T-helper 2 cell treated with Interferon-gamma antibody and Interleukin-4, amounts not matched to agents 5 μg/mL and 100 μg/mL, for 36 hours (primary cell): ENCODE results near the gene ID2.

Experiments used
- DNase-seq: peaks from one replicate; pipeline ENCODE4 v3.0.0; 2021; ENCODE audit warnings: low spot score
- H3K27ac Mint-ChIP-seq: one replicate; pipeline ENCODE4 v1.8.0; 2021; ENCODE audit warnings: mild to moderate bottlenecking, mixed read lengths
- H3K27me3 Mint-ChIP-seq: one replicate; pipeline ENCODE4 v1.8.0; 2021; ENCODE audit warnings: low read depth, mixed read lengths
- H3K36me3 Mint-ChIP-seq: one replicate; pipeline ENCODE4 v1.8.0; 2021; ENCODE audit warnings: low read depth, mixed read lengths
- H3K4me1 Mint-ChIP-seq: one replicate; pipeline ENCODE4 v1.8.0; 2021; ENCODE audit warnings: low read depth, mixed read lengths
- H3K4me3 Mint-ChIP-seq: one replicate; pipeline ENCODE4 v1.8.0; 2022; ENCODE audit warnings: mild to moderate bottlenecking, moderate library complexity, mixed read lengths
- H3K9me3 Mint-ChIP-seq: one replicate; pipeline ENCODE4 v1.8.0; 2021; ENCODE audit warnings: mixed read lengths

The ID2 gene

DNA sequence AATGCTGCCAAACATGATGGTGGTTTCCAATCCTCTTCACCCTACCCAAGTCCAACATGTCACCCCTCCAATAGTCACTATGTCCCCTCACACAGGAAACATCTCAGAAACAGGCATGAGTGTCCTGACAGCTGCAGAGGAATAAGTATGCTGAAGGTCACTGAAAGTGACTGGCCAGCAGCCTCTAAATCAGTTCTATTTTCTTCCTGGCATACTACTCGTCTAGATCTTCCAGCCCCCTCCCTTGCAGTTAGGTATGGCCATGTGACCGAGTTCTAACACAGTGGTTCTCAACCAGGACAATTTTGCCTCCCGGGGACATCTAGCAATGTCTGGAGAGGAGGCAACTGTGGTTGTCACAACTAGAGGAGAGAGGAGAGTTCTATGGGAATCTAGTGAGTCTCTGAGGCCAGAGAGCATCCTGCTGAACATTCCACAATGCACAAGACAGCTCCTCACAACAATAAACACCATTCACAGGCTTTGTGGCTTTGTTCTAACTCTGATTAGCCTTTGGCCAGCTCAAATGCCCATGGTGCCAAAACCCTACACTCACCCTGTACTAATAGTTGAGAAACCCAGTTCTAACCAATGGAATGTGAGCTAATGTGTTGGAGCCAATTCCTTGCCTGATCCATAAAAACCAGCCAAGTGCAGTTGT is 12.6 kb upstream of the ID2 start:
- H3K9me3 Mint-ChIP-seq: peaks cover 9% of the 10 kb centered on the region
- no peak overlapping the region for H3K4me3 Mint-ChIP-seq
- H3K36me3 Mint-ChIP-seq: peaks cover 8% of the 10 kb centered on the region
- peaks cover 16% of the 10 kb centered on the region for H3K27me3 Mint-ChIP-seq
- no peak overlapping the region for H3K27ac Mint-ChIP-seq
- DNase-seq: no peak
- peaks cover 9% of the 10 kb centered on the region for H3K4me1 Mint-ChIP-seq

DNA sequence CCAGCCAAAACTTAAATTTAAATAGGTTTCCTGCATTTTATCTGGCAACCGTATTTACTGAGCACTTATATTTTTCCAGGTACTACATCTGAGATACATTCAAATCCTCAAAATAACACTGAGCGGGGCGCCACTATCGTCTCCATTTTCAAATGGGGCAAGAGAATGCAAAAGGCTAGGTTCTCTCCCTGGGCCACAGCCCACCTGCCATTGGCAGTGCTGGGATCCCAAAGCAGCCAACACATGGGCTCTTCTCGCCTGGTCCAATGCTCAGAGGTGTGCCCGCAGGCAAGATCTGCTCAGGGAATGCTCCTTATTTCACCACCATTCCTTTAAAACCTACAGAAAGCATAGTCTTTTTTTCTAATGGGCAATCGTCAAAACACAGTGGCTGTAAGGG is 11.3 kb upstream of the ID2 start:
- DNase-seq: no peak
- peaks cover 14% of the 10 kb centered on the region for H3K9me3 Mint-ChIP-seq
- H3K4me1 Mint-ChIP-seq: peaks cover 3% of the 10 kb centered on the region
- H3K4me3 Mint-ChIP-seq: no peak overlapping the region
- H3K27ac Mint-ChIP-seq: no peak overlapping the region
- peaks cover 29% of the 10 kb centered on the region for H3K27me3 Mint-ChIP-seq
- peaks cover 12% of the 10 kb centered on the region for H3K36me3 Mint-ChIP-seq

DNA sequence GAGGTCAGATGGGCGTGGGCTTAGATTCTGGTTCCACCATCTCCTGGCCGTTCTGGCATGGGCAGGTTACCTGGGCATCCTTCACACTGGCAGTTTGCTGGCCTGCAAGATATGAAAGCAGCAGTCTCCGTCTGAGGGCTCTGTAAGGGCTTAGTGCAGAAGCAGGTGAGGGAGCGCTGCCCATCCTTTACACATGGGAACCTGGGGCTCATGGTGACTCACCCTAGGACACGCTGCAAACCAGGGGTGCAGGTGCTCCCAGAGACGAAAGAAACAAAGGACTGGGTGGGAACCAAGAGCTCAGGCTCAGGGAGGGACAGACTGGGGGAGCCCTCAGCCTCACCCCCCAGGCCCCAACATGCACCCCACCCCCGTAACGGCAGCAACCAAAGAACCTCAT is 10.7 kb upstream of the ID2 start:
- H3K36me3 Mint-ChIP-seq: peaks cover 15% of the 10 kb centered on the region
- no peak overlapping the region for H3K27ac Mint-ChIP-seq
- peaks cover 35% of the 10 kb centered on the region for H3K27me3 Mint-ChIP-seq
- no peak for DNase-seq
- H3K4me3 Mint-ChIP-seq: no peak overlapping the region
- H3K9me3 Mint-ChIP-seq: peaks cover 14% of the 10 kb centered on the region
- peaks cover 5% of the 10 kb centered on the region for H3K4me1 Mint-ChIP-seq

DNA sequence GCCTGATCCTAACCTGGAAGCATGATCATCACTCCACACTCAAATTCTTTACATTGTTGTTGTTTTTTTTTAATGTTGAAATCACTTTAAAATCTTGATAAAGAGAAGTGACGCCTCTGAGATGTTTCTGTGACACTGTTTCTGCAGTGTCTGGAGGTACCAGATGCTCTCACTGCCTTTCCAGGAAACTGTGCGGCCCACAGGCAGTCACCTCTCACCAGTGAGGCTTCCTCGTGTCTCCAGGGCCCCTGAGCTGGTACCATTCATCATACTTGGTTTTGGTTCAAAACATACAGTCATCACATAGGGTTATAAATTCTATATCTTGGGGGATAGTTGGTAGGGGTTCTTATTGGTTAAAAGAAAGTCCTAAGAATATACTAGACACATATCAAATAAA is 10.1 kb upstream of the ID2 start:
- peaks cover 5% of the 10 kb centered on the region for H3K4me1 Mint-ChIP-seq
- no peak overlapping the region for H3K4me3 Mint-ChIP-seq
- peaks cover 37% of the 10 kb centered on the region for H3K27me3 Mint-ChIP-seq
- H3K27ac Mint-ChIP-seq: no peak overlapping the region
- DNase-seq: no peak
- peaks cover 15% of the 10 kb centered on the region for H3K36me3 Mint-ChIP-seq
- peaks cover 14% of the 10 kb centered on the region for H3K9me3 Mint-ChIP-seq

DNA sequence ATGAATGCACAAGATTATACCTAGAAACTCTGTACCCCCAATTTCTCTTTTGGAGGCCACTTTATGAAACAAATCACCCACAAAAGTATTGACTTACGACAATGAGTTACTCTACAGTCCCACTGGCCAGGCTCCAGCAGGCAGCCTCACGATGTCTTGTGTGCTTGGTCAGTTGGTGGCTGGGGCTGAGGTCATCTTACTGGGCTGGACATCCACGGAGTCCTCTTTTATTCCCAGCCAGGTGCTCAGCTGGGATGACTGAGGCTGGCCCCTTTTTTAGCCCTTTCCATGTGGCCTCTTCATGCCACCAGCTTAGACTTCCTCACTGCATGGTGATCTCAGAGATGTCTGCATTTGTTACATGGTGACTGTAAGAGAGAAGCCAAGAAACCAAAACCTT is 8.9 kb upstream of the ID2 start:
- no peak for DNase-seq
- peaks cover 47% of the 10 kb centered on the region for H3K27me3 Mint-ChIP-seq
- peaks cover 14% of the 10 kb centered on the region for H3K9me3 Mint-ChIP-seq
- H3K36me3 Mint-ChIP-seq: peaks cover 15% of the 10 kb centered on the region
- H3K4me1 Mint-ChIP-seq: peaks cover 14% of the 10 kb centered on the region
- no peak overlapping the region for H3K4me3 Mint-ChIP-seq
- no peak overlapping the region for H3K27ac Mint-ChIP-seq

DNA sequence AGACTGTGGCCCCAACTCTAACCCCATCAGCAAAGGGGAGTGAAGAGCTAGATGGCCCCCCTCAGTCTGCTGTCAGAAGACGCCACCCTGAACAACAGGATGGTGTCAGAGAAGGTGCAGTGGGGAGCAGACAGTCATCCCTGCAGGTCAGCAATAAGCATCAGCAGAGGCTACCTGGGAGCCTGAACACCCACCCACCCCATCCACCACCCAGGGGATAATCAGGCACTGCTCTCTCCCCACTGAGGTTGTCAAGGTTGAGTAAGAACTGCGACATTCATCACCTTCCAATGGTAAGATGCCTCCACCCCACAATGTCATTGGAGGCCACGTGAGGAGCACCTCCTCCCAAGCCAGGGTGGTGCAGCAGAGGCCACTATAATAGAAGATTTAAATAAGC is 8.5 kb upstream of the ID2 start:
- peaks cover 49% of the 10 kb centered on the region for H3K27me3 Mint-ChIP-seq
- H3K4me3 Mint-ChIP-seq: no peak overlapping the region

DNA sequence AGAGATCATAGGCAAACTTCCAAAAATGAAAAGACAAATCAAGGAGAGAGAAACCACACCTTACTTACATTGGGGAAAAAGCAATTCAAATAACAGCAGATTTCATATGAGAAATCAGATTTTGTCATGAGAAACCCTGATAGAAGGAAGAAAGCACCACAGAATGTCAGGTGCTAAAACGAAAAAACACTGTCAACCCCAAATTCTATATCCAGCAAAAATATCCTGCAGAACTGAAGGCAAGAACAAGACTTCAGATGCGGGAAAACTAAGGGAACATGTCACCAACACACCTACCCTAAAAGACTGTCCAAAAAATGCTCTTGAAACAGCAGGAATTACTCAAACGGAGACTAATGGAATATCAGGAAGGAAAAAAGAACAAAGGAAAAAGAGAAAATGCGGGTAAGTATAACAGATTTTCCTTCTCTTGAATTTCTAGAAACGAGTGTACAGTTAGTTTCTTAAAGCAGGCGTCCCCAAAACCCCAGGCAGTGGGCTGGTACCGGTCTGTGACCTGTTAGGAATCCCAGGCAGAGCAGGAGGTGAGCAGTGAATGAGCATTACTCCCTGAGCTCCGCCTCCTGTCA is 7.3 kb upstream of the ID2 start:
- Mint-ChIP-seq H3K4me3 (no peak overlapping the region), H3K27ac (no peak overlapping the region), H3K27me3 (peaks cover 51% of the 10 kb centered on the region), H3K9me3 (peaks cover 14% of the 10 kb centered on the region), H3K4me1 (peaks cover 21% of the 10 kb centered on the region), H3K36me3 (peaks cover 15% of the 10 kb centered on the region)
- no peak for DNase-seq

More for the DNA sequence above, 8.5 kb upstream of the ID2 start:
- no peak for DNase-seq
- peaks cover 14% of the 10 kb centered on the region for H3K9me3 Mint-ChIP-seq
- peaks cover 15% of the 10 kb centered on the region for H3K36me3 Mint-ChIP-seq
- H3K4me1 Mint-ChIP-seq: peaks cover 18% of the 10 kb centered on the region
- no peak overlapping the region for H3K27ac Mint-ChIP-seq

DNA sequence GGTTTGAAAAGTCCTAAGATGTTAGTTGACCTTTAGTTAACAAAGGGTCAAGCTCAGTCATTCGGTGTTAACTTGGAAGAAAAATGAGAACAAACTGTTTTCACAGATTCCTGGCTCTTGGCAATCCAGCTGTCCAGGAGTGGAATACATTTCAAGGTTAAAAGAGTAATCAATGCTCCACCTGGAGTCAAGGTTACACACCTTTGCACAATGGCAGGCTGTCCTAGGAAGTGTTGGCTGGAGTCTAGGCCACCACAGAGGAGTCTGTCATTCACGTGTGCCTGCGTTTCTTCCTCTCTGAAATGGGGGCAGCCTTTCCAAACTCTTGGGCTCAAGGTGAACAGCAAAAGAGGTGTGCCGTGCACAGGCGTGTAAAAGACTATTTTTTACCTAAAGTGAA is 6.3 kb upstream of the ID2 start:
- H3K4me1 Mint-ChIP-seq: peaks cover 28% of the 10 kb centered on the region
- peaks cover 14% of the 10 kb centered on the region for H3K9me3 Mint-ChIP-seq
- H3K27me3 Mint-ChIP-seq: peaks cover 49% of the 10 kb centered on the region
- H3K4me3 Mint-ChIP-seq: no peak overlapping the region
- peaks cover 15% of the 10 kb centered on the region for H3K36me3 Mint-ChIP-seq
- DNase-seq: no peak
- H3K27ac Mint-ChIP-seq: no peak overlapping the region

DNA sequence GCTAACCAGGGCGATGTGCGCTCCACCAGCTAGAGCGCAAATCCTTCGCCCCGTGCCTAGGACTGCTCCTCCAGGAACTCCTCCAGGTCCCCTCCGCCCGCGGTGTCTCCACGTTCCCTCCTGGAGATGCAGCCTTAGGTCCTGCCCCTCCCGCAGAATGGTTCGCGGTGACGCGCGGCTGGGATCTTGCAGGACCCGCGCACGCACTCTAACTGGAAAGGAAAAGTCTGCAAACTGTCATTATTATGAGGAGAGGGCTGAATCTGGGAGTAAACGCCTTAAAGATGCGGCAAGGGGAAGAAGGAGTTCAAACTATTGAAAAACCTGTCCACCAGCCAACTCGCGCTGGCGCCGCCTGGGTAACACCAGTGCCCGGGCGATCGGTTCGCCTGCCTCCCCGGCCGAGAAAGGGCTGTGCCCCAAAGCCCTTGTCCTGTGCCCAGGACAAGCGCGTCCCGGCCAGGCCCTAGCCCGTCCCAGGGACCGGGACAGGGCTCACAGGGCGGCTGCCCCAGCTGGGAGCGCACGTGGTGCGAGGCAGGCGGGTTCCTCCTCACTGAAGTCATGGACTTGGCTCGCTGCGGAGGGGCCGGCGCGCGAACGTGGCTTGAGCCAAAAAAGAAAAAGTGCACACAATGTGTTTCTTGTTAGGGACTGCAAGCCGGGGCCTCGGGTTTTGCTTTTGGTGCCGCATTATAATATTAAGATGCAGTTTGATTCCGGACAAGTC is 5.5 kb upstream of the ID2 start:
- Mint-ChIP-seq H3K4me1 (peaks cover 32% of the 10 kb centered on the region), H3K9me3 (peaks cover 14% of the 10 kb centered on the region), H3K27me3 (peaks cover 47% of the 10 kb centered on the region), H3K36me3 (peaks cover 15% of the 10 kb centered on the region), H3K4me3 (peak overlapping the region; percentile 84), H3K27ac (no peak overlapping the region)
- DNase-seq: no peak

DNA sequence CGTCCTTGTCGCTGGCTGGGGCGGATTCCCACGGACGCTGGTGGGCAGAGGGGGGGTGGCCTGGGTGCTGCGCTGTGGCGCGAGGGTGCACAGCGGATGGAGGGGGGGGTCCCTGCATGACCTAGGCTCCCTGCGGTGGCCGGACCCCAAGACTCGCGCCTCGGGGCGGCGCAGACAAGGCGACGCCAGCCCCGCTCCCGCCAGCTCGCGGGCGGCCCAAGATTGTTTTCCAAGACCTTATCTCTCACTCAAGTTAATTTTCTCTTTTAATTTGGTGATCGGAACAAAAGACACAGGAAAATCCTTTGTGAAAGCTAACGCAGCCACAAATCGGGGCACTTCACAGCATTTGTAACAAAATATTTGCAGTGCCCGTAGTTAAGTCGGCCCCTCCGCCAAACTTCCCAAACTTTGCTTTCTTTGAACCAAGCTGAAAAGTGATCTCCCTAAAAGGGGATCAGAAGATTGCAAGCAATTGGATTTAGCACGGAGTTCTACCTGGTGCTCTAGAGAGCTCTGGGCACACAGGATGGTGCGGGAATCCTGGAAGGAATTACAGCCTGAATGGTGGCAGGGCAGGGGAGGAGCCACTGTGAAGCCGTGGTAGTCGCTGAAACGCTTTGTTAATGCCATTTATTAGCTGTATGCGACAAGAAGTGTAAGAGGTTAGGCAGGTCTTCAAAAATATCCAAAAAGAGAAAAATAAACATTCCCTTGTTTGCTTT is 4.8 kb upstream of the ID2 start:
- DNase-seq: no peak
- peak overlapping the region; percentile 84 for H3K4me3 Mint-ChIP-seq
- H3K9me3 Mint-ChIP-seq: peaks cover 14% of the 10 kb centered on the region
- peaks cover 30% of the 10 kb centered on the region for H3K4me1 Mint-ChIP-seq
- no peak overlapping the region for H3K27ac Mint-ChIP-seq
- peaks cover 18% of the 10 kb centered on the region for H3K36me3 Mint-ChIP-seq
- peaks cover 44% of the 10 kb centered on the region for H3K27me3 Mint-ChIP-seq

DNA sequence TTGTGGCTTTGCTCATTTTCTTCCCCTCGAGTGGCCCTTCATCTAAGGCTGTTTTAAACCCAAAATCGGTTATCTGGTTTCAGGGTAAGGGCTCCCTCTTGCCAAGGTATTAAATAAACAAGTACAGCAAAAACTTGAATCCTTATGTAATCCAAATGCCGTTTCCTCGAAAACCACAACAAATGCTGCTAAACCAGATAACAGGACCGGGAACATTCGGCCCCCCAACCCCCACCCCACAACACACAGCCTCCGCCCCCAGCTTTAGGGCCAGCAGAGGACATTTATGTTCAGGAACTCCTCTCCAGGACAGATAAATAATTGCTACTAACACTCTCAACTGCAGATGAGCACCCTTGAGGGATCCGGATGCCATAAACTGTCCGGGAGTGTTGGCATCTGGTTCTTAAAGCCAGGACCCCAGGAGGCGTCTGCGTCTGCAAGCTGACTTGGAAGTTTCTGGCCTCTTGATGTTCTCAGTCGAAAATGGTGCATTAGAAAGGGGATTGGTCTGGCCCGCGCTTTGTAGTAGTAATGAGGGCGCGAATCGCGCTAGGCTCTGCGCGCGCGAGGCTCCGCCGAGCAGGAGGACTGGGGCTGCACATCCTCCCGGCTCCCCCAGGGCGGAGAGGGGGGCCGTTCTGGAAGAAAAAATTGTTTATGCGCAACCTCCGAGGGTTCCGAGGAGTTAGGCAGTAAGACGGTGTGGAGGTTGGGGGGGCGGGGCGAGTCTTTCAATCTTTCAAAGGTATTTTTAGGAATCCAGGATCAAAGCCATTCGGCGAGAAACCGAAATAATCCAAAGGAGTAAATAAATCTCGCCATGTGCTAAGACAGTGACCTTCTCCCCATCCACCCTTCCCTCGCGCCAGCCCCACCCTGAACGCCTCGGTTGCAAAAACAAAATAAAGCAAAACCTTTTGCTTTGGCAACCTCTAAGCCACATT is 3.9 kb upstream of the ID2 start:
- peaks cover 30% of the 10 kb centered on the region for H3K4me1 Mint-ChIP-seq
- H3K36me3 Mint-ChIP-seq: peaks cover 26% of the 10 kb centered on the region
- H3K27me3 Mint-ChIP-seq: peaks cover 44% of the 10 kb centered on the region
- H3K4me3 Mint-ChIP-seq: peak overlapping the region; percentile 84
- no peak for DNase-seq
- H3K27ac Mint-ChIP-seq: peak overlapping the region; percentile 64
- H3K9me3 Mint-ChIP-seq: peaks cover 14% of the 10 kb centered on the region

DNA sequence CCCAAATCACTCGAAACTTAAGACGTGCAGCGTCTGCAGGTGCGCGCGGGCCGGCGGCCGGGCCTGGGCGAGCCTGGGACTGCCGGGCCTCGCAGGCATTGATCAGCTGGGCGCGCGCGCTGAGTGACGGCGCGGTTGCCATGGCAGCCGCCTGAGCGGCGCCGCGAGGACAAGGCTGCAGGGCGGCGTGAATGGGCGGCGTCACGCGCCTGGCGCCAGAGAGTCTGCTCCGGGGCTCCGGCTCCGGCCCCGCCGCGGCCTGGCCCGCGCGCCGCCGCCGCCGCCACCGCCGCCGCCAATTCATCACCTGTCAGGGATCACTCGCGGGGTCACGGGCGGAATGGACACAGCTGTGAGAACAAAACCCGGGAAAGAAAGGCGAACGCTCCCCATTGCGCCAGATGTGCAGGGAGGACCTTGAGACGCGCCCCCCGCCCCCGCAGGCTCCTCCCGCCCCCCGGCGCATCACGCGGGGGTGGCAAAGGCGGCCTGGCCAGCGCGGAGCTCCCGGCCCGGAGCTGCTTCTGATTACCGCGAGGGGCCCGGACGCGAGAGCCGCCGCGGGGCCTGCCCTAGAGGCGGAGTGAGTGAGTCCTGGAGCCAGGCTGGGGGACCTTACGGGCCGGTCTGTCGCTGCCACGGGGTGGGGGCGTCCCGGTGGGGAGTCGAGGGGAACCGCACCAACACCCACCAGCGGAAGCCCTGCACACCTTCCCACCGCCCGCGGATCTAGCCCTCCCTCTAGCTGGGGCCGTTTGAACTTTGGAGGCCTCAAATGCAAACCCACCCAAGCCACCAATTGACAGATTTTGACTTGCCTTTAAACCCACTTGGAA is 2.9 kb upstream of the ID2 start:
- Mint-ChIP-seq H3K4me3 (peak overlapping the region; percentile 94), H3K27ac (peak overlapping the region; percentile 90), H3K9me3 (peaks cover 8% of the 10 kb centered on the region), H3K36me3 (peaks cover 31% of the 10 kb centered on the region), H3K4me1 (peaks cover 30% of the 10 kb centered on the region), H3K27me3 (peaks cover 39% of the 10 kb centered on the region)
- peak; percentile 91 for DNase-seq

DNA sequence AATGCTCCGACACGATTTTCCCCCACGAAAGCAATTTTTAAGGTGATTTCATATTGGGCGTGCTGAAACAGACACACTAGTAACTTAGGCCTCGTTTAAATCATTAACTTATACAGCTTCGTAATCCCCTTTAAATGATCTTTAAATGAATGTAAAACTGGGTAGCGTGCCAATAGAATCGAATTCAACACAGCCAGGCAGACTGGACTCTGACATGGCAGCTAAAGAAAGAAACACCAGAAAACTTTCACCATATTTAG is 2.4 kb upstream of the ID2 start:
- Mint-ChIP-seq H3K27ac (peak overlapping the region; percentile 90), H3K9me3 (peaks cover 3% of the 10 kb centered on the region), H3K4me3 (peak overlapping the region; percentile 94), H3K27me3 (peaks cover 33% of the 10 kb centered on the region), H3K36me3 (peaks cover 31% of the 10 kb centered on the region), H3K4me1 (peaks cover 32% of the 10 kb centered on the region)
- no peak for DNase-seq
